HG03103 (cell line): ENCODE results near the gene RTP5.

Experiments used
- ATAC-seq: cut with Tn5 transposase; IDR thresholded peaks from one replicate; pipeline ENCODE4 v1.9.1; 2021; ENCODE audit warnings: low read depth; ENCODE audit not compliant: unreplicated experiment

RTP5 gene

GRCh38 chr2:241843321-241844065 lies 26.0 kb upstream of the RTP5 start:
- no peak for ATAC-seq

- peak; percentile 49 for ATAC-seq
Observed at GRCh38 chr2:241844066-241844728, 25.3 kb upstream of the RTP5 start.

- no peak for ATAC-seq
Observed at GRCh38 chr2:241844831-241845578, 24.5 kb upstream of the RTP5 start.

- no peak for ATAC-seq
Observed at GRCh38 chr2:241846406-241846805, 23.1 kb upstream of the RTP5 start.

GRCh38 chr2:241848761-241849615 lies 20.5 kb upstream of the RTP5 start:
- ATAC-seq, result no peak

- ATAC-seq, result no peak
Observed at GRCh38 chr2:241849616-241850543, 19.6 kb upstream of the RTP5 start.

- ATAC-seq, result no peak
Observed at GRCh38 chr2:241850544-241851324, 18.8 kb upstream of the RTP5 start.

GRCh38 chr2:241851325-241852115 lies 18.0 kb upstream of the RTP5 start:
- no peak for ATAC-seq

GRCh38 chr2:241852116-241852980 lies 17.2 kb upstream of the RTP5 start:
- no peak for ATAC-seq

GRCh38 chr2:241852981-241853631 lies 16.4 kb upstream of the RTP5 start:
- no peak for ATAC-seq

GRCh38 chr2:241853651-241854341 lies 15.7 kb upstream of the RTP5 start:
- ATAC-seq, result no peak

- ATAC-seq, result no peak
Observed at GRCh38 chr2:241854342-241855244, 14.9 kb upstream of the RTP5 start.

GRCh38 chr2:241855245-241855887 lies 14.2 kb upstream of the RTP5 start:
- no peak for ATAC-seq

- no peak for ATAC-seq
Observed at GRCh38 chr2:241855888-241856422, 13.6 kb upstream of the RTP5 start.
